HUDEP-2 (cell line): ENCODE data around the gene DGKA.
A peak's percentile ranks its signal among the peaks of the same experiment; 100 is the strongest.
"Not testable (repeated sequence)": the region's sequence is repeated elsewhere in the genome, so short reads cannot be mapped to it uniquely, and the experiment has no call there.

ENCODE experiments used
- DNase-seq, 76 experiments: peaks; one replicate each; lab custom pipeline; 2025; ENCODE audit not compliant: unreplicated experiment in 76 of 76; lab: John Stamatoyannopoulos, UW

Gene DGKA

GRCh38 chr12:55965941-55966407 is 35.0 kb downstream of the DGKA start, which contains the start of gene PMEL:
PMEL (minus strand) TSS chr12:55966042; CDS start chr12:55966011, 31 bp downstream.
- DNase-seq, result no peak

- peak in 75 of 76 experiments; percentile 8 to 92 (median 83) for DNase-seq
Observed at GRCh38 chr12:55966408-55967281, 35.7 kb downstream of the DGKA start, which contains the start of gene CDK2. CDK2 (plus strand) TSS chr12:55966830; CDS start chr12:55967009, 179 bp downstream.

- DNase-seq, result no peak
Observed at GRCh38 chr12:55969356-55969755, 38.4 kb downstream of the DGKA start.

GRCh38 chr12:55970775-55971174 is 39.8 kb downstream of the DGKA start:
- no peak for DNase-seq

GRCh38 chr12:55972042-55972441 is 41.1 kb downstream of the DGKA start:
- DNase-seq, result peak in 4 of 76 experiments; percentile 4 to 22 (median 8)

- no peak for DNase-seq
Observed at GRCh38 chr12:55972456-55972855, 41.5 kb downstream of the DGKA start.

GRCh38 chr12:55972911-55973598 is 42.1 kb downstream of the DGKA start:
- peak in 11 of 76 experiments; percentile 2 to 82 (median 27) for DNase-seq

GRCh38 chr12:55973599-55974307 is 42.8 kb downstream of the DGKA start, which contains the start of gene RAB5B:
RAB5B (plus strand) TSS chr12:55974078; CDS start chr12:55986961, 12,883 bp downstream.
- DNase-seq, result peak in 75 of 76 experiments; percentile 34 to 100 (median 99)

- DNase-seq, result peak in 35 of 76 experiments; percentile 2 to 42 (median 25)
Observed at GRCh38 chr12:55974308-55974730, 43.4 kb downstream of the DGKA start.

- DNase-seq, result no peak
Observed at GRCh38 chr12:55978393-55978792, 47.4 kb downstream of the DGKA start.

- no peak for DNase-seq
Observed at GRCh38 chr12:55979069-55979468, 48.1 kb downstream of the DGKA start.

GRCh38 chr12:55981882-55982281 is 50.9 kb downstream of the DGKA start:
- DNase-seq, result not testable (repeated sequence)

- DNase-seq, result no peak
Observed at GRCh38 chr12:55982319-55982936, 51.5 kb downstream of the DGKA start.

- DNase-seq, result peak in 4 of 76 experiments; percentile 2 to 26 (median 4)
Observed at GRCh38 chr12:55983232-55983842, 52.4 kb downstream of the DGKA start.

- no peak for DNase-seq
Observed at GRCh38 chr12:55984861-55985260, 53.9 kb downstream of the DGKA start.

- DNase-seq, result no peak
Observed at GRCh38 chr12:55985341-55985740, 54.4 kb downstream of the DGKA start.

- DNase-seq, result not testable (repeated sequence)
Observed at GRCh38 chr12:55985976-55986375, 55.0 kb downstream of the DGKA start.

GRCh38 chr12:55991110-55991509 is 60.1 kb downstream of the DGKA start:
- DNase-seq, result no peak

GRCh38 chr12:55993230-55993853 is 62.4 kb downstream of the DGKA start:
- no peak for DNase-seq
